GM21737 (cell line): ENCODE measurements around the gene CASKIN2.

ENCODE experiments used
- ATAC-seq: cut with Tn5 transposase; IDR thresholded peaks from one replicate; pipeline ENCODE4 v1.9.1; 2021; ENCODE audit warnings: mild to moderate bottlenecking, moderate library complexity; ENCODE audit not compliant: unreplicated experiment

CASKIN2 gene

GRCh38 chr17:75507733-75508719 lies 7.3 kb downstream of the CASKIN2 start:
- no peak for ATAC-seq

- ATAC-seq = no peak
Observed at GRCh38 chr17:75506888-75507287, 8.4 kb downstream of the CASKIN2 start.

GRCh38 chr17:75506134-75506533 lies 9.2 kb downstream of the CASKIN2 start:
- ATAC-seq = no peak

- ATAC-seq = no peak
Observed at GRCh38 chr17:75505640-75506039, 9.7 kb downstream of the CASKIN2 start.

- ATAC-seq = no peak
Observed at GRCh38 chr17:75505152-75505409, 10.3 kb downstream of the CASKIN2 start.

- no peak for ATAC-seq
Observed at GRCh38 chr17:75504347-75505151, 10.8 kb downstream of the CASKIN2 start.

- no peak for ATAC-seq
Observed at GRCh38 chr17:75503976-75504346, 11.4 kb downstream of the CASKIN2 start.

- ATAC-seq = no peak
Observed at GRCh38 chr17:75503337-75503950, 11.9 kb downstream of the CASKIN2 start.

- ATAC-seq = no peak
Observed at GRCh38 chr17:75502721-75503329, 12.5 kb downstream of the CASKIN2 start.

GRCh38 chr17:75502072-75502720 lies 13.1 kb downstream of the CASKIN2 start:
- no peak for ATAC-seq

GRCh38 chr17:75501378-75502071 lies 13.8 kb downstream of the CASKIN2 start:
- ATAC-seq = no peak

- ATAC-seq = no peak
Observed at GRCh38 chr17:75500419-75501216, 14.7 kb downstream of the CASKIN2 start.

- ATAC-seq = no peak
Observed at GRCh38 chr17:75499313-75500022, 15.9 kb downstream of the CASKIN2 start.

- no peak for ATAC-seq
Observed at GRCh38 chr17:75498726-75499213, 16.6 kb downstream of the CASKIN2 start.

- no peak for ATAC-seq
Observed at GRCh38 chr17:75498039-75498725, 17.2 kb downstream of the CASKIN2 start.

GRCh38 chr17:75496005-75496404 lies 19.3 kb downstream of the CASKIN2 start:
- ATAC-seq = no peak

GRCh38 chr17:75494326-75494877 lies 20.9 kb downstream of the CASKIN2 start:
- no peak for ATAC-seq
